Vagina (tissue), 2 donors: Measurements from ENCODE around the gene MAFG.

Experiments
- CTCF ChIP-seq, 3 experiments: fragments of 450-650 bp in 2 of 3; fragments of 200-600 bp in 1 of 3; sonication (generic) in 1 of 3; IDR thresholded peaks; one replicate each; pipeline ENCODE4 v1.5.1; 2017 to 2019; ENCODE audit warnings: antibody characterized with exemption in 3 of 3, mild to moderate bottlenecking in 2 of 3, moderate library complexity in 2 of 3
- POLR2AphosphoS5 ChIP-seq, 2 donors: sonication (generic); formaldehyde crosslinking; IDR thresholded peaks; one replicate each; pipeline ENCODE4 v1.9.0; 2017; ENCODE audit warnings: antibody characterized with exemption in 2 of 2, mild to moderate bottlenecking in 2 of 2, low read depth in 1 of 2; ENCODE audit not compliant: insufficient read depth in 1 of 2

- TF ChIP-seq CTCF (IDR thresholded peaks at IDR 0.05) (peak in 2 of 3 experiments; percentile 32 to 66), POLR2AphosphoS5 (IDR thresholded peaks at IDR 0.05; ENCODE audit: insufficient read depth in 1 of 2, low read depth in 1 of 2) (peak; percentile 53 to 89)
These were observed 55.9 kb downstream of the MAFG start for GRCh38 chr17:81871387-81872230.
